22Rv1 (cell line): ENCODE results near the gene DLL4.

Experiments
- CTCF ChIP-seq: fragments of 450-650 bp; IDR thresholded peaks from 2 replicates; pipeline ENCODE4 v1.5.1; 2017; ENCODE audit warnings: mild to moderate bottlenecking
- ZFX ChIP-seq: fragments of 450-650 bp; IDR thresholded peaks from 2 replicates; pipeline ENCODE4 v1.6.1; 2017; ENCODE audit warnings: antibody characterized with exemption, borderline replicate concordance

GRCh38 chr15:40952301-40952900 is 23.3 kb downstream of the DLL4 start:
- TF ChIP-seq CTCF (no peak), ZFX (no peak)
